Renal cortex interstitium (tissue), 11 donors: ENCODE results near the gene SLCO4A1. TPM values are rescaled to one million over a fixed set of nuclear protein-coding genes. Genes with fewer than 3 reads are reported as not detected.
"Not testable (repeated sequence)": the region's sequence is repeated elsewhere in the genome, so short reads cannot be mapped to it uniquely, and the experiment has no call there.

Source experiments
- DNase-seq, 11 donors: peaks; one replicate each; pipeline ENCODE4 v3.0.0-alpha.2; 2013; ENCODE audit warnings: low read depth in 9 of 11, low spot score in 4 of 11; ENCODE audit errors: extremely low read depth in 1 of 11
- polyA plus RNA-seq, 3 donors: library from polyadenylated mRNA; unstranded; fragments of 120-200 nt; gene quantifications; one replicate each; pipeline ENCODE4 v1.2.1, GENCODE V29; 2013; ENCODE audit not compliant: insufficient read length in 3 of 3

Gene SLCO4A1
- polyA plus RNA-seq, 3 donors: 3.3 to 20.5 (median 4.2) TPM

DNA sequence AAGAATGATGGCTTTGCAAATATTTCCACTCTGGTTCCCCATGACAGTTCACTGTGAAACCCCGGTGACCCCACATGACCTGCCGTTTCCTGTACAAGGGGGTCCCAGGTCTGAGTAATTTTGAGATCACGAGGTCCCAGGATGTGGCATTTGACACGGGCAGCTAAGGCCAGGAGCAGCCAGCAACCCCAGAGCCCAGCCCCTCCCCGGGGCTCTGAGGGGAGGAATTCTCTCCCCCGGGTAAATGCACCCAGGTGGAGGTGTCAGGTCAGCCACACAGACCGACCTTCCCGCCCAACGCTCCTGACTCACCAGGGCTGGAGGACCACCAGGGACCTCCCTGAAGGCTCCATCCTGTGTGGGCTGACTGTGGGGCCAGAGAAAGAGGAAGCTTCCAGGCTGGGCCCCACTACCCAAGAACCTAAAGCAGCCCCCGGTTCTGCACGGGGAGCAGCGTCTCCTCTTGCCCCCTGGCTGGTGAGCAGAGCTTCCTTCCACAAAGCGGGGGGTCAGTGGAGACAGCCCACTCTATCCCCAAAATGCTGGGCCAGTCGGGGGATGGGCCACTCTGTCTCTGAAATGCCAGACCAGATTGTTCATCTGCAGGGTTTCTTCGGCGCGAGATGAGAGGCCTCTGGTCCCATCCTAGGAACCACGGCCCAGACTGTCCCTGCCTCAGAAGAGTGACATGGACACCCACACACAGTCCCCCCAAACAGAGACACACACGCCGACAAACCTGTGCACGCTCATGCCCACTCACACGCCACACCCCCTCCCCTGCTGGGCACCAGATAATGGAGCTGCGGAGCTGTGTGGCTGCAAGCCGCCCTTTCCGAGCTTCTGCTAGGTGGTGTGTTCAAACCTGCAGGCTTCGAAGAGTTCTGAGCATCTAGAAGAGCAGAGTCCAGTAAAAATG lies 23.4 kb upstream of the SLCO4A1 start:
- no peak for DNase-seq

DNA sequence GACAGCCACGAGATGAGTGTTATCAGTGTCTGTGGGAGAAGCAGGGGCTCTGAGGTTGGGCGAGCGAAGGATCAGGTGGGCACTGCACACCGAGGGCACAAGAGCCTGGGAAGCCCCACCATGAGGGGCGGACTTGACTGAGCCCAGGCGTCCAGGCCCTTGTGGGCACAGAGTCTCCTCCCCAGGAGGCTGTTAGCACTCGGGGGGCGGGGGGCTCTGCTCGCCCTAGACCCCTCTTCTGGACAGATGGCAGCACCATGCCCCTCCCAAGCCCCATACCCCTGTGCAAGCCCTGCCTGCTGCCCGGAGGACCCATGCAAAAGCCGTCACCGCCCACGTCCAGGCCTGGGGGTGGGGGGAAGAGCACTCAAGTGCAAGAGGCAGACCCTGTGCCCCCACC lies 21.7 kb upstream of the SLCO4A1 start:
- DNase-seq: no peak

DNA sequence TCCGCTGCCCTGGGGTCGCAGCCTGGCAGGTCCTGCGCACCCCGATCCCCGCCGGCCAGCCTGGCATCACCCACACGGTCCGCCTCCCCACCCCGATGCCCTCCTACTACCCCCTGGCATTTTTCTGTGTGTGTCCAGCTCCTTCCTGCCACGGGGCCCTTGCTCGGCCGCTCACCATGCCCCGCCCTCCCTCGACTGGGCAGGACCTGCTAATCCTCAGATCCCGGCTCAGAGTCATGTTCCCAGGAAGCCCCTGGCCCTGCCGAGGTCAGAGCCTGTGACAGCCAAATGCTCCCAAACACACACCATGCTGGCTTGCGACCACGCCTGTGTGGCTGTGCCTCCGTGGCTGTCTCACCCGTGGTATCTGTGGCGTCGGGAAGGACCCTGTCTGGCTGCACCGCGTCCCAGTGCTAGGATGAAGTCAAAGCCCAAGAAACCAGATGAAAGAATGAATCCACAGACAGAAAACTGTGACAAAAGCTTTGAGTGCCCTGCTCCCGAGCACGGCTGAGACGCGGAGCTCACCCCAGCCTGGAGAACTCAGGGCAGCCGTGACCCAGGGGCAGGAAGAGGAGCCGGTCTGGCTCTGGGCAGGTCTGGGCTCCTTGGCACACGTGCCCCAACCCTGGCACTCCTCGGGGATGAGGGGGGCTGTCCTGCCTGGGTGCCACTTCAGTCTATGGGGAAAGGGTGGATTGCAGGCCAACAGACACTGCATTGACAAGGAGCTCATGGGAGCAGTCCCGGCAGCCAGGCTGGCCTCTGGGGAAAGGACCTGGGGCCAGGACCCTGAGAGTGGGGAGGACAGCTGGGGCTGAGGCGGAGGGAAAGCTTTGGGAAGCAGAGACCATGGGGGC lies 20.8 kb upstream of the SLCO4A1 start:
- DNase-seq: no peak

DNA sequence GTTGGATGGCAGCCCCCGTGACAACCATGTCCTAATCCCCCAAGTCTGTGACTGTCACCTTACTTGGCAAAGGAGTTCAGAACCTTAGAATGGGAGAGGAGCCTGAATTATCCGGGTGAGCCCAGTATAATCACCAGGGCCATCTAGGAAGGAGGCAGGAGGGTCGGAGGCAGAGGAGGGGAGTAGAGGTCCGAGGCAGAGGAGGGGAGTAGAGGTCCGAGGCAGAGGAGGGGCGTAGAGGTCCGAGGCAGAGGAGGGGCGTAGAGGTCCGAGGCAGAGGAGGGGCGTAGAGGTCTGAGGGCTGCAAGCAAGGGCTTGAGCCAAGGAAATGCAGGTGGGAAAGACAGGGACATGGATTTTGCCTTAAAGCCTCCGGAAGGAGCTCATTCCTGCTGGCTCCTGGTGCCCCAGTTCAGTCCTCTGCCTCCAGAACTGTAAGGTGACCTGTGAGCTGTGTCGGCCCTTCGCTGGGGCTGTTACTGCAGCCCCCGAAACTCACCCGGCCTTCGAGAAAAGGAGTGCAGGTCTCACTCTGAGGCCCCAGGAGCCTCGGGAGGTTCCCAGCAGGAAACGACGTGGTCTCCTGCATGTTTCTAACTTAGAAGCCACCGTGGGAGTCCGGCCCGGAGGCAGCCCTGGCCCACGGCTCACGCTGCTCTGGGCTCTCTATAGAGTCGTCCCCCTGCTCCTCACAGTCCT lies 20.0 kb upstream of the SLCO4A1 start:
- DNase-seq: no peak

DNA sequence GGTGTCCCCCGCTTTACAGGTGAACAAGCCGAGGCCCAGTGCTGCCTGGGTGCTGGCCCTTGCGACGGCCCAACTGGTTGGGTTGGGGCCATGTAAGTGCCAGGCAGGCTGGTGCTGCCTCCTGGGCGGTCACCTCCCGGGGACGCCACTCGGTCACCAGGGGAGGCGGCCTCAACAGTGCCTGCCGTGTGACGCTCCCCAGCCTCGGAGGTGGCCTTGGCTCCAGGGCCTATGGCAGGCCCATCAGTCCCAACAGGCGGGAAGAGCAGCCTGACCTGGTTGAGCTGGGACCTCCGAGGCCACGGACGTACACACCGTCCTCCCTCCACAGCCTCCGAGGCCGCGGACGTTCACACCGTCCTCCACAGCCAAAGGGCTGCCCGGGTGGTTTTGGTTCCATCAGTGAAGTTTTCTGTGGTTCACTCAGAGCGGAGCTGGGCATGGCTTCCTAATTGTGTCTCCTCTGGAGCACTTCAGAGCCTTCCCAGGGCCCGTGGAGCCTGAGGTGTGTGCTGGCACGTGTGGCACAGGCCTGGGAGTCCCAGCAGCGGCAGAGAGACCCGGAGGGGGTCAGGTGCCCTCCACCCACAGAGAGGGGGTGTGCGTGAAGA lies 19.3 kb upstream of the SLCO4A1 start:
- DNase-seq: no peak

DNA sequence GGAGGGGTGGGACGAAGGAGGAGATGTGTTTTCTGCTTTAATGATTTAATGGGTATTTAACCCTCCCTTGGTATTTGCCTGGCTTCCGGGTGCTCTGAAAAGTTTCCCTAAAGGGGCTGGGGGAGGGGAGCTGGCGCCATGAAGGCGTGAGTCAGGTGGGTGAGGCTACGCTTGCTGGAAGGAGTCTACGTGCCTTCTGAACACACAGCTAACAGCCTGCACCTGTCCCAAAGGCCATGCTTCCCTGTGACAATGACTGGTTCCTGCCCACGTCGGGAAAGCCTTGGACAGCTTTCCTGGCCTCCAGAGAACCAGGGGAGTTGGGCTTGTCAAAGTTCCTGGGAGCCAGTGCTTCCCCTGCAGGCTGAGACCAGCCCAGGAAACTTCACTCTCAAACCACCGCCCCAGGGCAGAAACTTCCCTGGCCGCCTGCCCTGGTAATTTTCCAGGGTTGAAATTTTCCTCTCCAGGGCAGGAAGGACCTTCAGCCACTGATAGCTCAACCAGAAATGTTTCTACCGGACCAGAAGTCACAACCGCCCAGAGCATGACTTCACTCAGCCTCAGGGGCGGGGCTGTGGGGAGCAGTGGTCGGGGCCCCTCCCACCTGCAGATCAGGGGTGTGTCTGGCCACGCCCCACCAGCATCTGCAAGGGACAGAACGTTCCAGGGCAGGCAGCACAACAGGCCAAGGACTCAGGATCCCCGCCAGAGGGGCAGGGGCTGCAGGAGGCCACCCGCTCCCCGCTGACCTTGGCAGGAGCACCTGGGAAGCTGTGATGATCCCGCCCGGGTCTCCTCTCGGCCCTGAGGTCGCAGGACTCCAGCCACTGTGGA lies 18.6 kb upstream of the SLCO4A1 start:
- peak in 6 of 11 donors; percentile 72 to 84 (median 74) for DNase-seq

DNA sequence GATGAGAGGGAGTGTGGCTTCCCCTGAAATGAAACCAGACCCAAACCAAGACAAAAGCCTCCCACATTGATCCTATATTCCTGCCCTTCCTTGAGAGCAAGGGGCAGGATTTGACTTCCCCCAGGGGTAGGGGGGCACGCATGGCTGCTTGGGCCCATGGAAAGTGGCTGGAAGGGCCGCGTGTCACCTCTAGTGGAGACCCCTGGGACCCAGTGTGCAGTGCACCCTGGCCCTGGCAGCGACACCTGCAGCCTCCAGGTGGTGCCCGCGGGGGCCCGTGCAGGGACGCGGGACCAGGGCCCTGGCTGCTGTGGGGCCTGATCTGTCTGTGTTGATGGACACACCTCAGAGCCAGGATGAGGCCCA lies 18.0 kb upstream of the SLCO4A1 start:
- DNase-seq: no peak

DNA sequence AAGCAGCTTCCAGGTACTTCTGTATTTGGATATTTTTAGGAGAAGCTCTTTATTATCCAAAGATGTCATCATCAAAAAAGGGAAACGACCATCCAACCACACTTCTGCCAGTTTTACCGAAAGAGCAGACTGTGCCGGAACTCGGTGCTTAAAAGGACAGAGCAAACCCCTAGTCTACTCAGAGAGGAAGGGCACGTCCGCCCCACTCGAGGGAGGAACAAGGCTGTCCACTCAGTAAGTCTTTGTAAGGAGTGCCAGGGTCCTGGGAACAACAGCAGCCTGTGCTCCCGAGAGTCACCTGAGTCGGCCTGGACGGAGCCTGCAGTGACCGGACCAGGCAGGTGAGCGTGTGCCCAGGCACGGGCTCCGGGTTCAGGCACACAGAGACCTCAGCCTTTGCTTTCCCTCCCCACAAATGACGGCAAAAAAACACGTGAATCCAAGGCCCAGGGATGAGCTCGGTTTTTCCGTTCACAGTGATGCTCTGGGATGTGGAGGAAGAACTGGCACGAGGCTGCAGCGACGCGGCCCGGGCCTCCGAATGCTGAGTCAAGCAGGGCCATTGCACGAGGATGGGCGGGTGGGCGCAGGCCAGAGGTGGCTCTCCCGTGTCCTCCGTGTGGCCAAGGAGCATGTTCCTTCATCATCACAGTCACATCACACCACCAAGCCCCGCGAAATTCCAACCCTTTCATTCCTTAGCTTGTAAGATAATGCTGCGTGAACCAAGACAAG lies 17.4 kb upstream of the SLCO4A1 start:
- no peak for DNase-seq

DNA sequence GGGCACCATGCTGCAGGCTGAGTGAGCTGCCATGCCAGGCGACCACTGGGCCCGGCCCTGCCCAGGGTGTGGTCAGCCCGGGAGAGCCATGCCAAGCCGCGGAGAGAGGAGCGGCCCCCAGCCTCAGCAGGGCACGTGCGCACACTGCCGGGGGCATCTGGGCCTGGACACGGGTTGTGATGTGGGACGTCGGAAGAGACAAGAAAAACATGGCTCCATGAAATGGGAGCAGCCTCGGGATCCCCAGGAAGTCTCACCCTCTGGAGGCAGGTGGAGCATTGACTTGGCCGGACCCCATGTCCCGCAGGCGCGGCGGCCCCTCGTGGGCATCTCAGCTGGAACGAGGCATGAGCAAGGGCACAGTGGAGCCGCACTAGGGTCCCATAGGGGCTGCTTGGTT lies 16.8 kb upstream of the SLCO4A1 start:
- no peak for DNase-seq

DNA sequence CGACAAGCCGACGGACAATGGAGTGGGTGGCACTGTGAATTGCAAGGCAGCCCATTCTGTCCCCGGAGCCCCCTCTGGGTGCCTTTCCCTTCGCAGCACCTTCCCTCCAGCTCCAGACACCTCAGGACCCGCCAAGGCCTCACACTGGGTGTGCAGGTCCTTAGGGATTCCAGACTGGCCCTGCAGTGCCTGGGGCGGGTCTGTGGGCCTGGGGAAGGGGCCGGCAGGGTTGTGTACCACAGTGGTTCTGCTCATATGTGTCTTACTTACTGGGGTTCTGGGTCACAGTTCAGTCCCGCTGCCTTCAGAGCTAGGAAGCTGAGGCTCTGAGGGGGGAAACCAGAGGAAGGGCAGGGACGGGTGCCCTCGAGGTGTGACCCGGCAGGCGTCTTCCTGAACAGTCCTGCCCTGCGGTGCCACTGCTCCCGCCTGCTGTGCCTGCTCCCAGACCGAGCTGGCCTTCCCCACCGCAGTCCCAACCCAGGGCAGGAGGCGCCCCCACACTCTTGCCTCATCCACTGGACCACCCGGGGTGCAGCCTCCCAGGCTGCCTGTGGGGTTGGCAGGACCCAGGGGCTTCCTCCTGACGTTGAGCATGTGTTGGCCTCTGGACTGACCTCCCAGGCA lies 16.3 kb upstream of the SLCO4A1 start:
- no peak for DNase-seq

DNA sequence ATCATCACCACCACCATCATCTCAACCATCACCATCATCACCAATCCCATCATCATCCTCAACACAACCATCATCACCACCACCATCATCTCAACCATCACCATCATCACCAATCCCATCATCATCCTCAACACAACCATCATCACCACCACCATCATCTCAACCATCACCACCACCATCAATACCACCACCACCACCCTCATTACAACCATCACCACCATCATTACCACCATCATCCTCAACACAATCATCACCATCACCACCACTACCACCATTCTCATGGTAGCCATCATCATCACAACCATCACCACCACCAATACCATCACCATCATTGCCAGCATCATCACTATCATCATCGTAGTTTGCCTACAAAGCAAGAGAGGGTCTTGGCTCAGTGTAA lies 14.9 kb upstream of the SLCO4A1 start:
- not testable (repeated sequence) for DNase-seq

DNA sequence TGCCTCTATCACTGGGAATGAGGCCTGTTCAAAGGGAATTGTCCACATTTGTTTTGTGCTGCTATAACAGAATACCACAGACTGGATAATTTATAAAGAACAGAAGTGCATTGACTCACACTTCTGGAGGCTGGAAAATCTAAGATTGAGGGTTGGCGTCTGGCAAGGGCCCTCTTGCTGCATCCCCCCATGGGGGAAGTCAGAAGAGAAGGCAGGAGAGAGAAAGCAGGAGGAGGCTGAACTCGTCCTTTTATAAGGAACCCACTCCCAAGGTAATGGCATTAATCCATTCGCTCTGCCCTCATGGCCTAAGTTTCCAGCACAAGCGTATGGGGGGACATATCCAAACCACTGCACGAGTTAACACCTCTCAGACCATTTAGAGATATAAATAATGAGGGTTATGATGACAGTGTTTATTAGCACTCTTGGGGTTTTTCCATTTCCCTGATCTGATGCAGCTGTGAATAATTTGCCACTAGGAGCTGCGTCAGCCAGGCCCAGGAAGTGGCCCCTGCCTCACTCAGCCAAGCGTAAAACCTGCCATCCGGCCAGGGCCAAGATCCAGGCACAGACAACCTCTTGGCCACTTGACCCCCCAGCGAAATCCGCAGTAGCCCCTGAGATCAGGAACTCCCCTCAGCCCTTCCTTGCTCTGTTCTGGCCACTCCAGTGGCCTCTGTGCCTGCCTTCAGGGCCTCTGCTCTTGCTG lies 14.2 kb upstream of the SLCO4A1 start:
- peak in 1 of 11 donors; percentile 57 for DNase-seq

DNA sequence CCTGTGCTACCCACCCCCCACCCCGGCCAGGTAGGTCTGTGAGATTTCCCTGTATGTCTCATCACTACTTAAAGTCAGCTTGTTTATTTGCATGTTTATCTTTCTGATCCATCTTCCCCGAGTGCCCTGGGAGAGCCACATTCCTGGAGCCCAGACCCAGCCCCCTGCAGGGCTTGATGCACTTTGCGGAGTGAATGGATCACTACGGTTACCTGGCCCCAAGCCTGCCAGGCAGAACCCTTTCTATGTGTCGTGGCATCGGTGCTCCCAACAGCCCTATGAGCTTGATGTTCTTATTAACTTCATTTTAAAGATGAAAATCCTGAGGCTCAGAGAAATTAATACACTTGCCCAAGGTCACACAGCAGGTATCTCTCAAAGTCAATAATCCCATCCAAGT lies 13.6 kb upstream of the SLCO4A1 start:
- no peak for DNase-seq

DNA sequence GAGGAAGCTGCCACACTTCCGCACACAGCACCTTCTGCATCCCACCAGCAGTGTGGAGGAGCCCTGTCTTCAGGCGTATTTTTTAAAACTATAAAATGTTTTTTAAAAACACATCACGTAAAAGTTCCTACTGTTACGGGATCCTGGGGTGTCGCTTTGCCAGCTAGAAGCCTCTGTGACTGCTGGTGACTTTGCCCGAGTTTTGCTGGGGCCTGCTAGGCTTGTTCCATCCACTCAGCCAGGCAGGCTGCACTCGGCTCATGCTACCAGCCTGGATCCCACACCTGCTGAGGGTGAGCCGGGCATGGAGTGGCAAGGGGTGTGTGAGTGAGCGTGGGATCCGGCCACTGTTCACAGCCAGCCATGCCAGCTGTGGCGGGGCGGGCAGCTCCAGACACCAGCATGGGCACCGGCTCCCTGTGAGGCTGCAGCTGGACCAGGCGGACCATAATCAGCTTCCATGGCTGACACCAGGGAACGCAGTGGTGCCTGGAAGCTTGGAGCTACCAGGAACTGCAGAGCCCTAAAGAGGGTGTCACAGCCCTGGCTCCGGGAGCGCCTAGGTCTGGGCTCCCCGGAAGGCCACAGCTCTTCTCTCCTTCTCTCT lies 12.3 kb upstream of the SLCO4A1 start:
- DNase-seq: no peak

DNA sequence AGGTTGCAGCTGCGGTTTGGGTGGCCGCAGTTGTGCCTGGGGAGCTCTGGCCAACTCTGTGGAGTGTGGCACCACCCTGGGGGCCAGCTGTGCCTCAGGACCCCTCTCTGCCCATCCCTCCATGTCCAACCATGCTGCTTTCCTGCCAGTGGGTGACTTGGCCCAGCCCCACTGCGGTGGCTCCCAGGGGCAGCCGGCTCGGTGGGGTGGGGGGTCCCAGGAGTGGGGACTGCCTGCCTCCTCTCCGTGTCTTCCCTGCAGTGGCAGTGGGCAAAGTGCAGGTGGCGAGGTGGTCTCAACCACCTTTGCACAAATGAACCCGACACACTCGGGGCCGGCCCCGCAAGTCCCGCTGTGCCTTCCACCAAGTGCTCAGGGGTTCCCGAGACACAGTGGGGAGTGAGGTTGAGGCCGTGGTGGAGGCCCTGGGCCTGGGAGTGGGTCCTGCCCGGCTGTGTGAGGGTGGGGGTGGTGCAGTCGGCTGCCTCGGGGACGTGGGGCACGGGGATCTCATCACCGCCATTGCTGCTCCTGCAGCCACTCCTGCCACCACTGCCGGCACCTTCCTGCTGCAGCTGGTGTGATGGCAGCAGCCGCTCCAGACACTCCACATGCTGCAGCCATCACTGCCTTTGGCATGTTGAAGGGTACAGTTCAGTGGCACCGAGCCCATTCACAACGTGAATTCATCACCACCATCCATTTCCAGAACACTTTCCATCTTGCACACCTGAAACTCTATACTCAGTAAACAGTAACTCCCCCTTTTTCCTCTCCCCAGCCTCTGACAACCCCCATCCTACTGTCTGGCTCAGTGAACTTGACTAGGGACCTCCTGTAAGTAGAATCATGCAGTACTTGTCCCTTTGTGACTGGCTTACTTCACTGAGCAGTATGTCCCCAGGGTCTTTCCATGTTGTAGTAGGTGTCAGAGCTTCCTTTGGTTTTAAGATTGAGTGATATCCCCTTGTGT lies 10.7 kb upstream of the SLCO4A1 start:
- no peak for DNase-seq
